ENCODE data around the gene CDKN2D.
"Not testable (repeated sequence)": the region's sequence is repeated elsewhere in the genome, so short reads cannot be mapped to it uniquely, and the experiment has no call there.

Gene CDKN2D

GRCh38 chr19:10551006-10551405 lies 17.8 kb downstream of the CDKN2D start:
- DNase-seq = not testable (repeated sequence)

- no peak for DNase-seq
These were observed 18.4 kb downstream of the CDKN2D start for GRCh38 chr19:10550336-10550735.

DNA sequence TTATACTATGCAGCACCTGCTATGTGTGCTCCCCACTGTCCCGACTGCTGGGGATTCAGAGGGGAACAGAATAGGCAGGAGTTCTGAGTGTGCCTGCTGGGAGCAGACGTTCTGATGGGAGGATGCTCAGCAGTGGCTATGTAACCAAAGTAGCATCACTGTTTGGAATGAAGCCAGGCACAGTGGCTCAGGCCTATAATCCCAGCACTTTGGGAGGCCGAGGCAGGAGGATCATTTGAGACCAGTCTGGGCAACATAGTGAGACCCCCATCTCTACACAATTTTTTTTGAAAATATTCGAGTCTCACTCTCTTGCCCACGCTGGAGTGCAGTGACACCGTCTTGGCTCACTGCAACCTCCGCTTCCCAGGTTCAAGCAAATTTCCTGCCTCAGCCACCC lies 19.0 kb downstream of the CDKN2D start:
- no peak for DNase-seq

DNA sequence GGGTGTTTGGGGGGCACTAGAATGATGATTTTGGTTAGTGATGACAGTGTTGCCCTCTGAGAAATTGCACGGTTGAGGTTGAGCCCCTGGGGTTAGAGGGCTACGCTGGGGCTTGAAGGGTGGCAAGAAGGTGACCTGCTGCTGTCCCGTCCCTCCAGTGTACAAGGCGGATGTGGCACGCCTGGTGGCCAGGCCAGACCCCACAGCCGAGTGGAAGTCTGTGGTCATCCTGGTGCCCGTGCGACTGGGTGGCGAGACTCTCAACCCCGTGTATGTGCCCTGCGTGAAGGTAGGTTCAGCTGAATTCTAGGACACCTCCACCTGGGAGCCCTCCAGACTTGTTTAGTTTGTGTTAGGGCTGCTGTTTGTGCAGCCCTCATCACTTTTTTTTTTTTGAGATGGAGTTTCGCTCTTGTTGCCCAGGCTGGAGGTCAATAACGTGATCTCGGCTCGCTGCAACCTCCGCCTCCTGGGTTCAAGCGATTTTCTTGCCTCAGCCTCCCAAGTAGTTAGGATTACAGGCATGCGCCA lies 20.0 kb downstream of the CDKN2D start:
- DNase-seq = no peak

- no peak for DNase-seq
These were observed 22.0 kb downstream of the CDKN2D start for GRCh38 chr19:10546817-10547216.

DNA sequence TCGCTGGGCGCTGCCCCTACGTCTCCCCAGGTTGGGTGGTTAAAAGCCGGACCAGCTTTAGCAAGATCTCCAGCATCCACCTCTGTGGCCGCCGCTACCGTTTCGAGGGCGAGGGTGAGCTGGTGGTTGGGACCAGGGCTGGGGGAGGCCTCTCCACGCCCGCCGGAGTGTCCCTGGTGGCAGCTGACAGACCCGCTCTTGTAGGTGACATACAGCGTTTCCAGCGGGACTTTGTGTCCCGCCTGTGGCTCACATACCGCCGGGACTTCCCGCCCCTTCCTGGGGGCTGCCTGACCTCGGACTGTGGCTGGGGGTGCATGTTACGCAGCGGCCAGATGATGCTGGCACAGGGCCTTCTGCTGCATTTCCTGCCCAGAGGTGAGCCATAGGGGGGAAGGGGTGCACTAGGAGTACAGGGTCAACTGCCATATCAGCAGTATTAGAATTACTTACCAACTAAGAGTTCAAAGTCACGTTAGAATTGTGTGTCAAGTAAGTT lies 24.0 kb downstream of the CDKN2D start:
- DNase-seq = no peak

- no peak for DNase-seq
These were observed 24.5 kb downstream of the CDKN2D start for GRCh38 chr19:10544242-10544752.

DNA sequence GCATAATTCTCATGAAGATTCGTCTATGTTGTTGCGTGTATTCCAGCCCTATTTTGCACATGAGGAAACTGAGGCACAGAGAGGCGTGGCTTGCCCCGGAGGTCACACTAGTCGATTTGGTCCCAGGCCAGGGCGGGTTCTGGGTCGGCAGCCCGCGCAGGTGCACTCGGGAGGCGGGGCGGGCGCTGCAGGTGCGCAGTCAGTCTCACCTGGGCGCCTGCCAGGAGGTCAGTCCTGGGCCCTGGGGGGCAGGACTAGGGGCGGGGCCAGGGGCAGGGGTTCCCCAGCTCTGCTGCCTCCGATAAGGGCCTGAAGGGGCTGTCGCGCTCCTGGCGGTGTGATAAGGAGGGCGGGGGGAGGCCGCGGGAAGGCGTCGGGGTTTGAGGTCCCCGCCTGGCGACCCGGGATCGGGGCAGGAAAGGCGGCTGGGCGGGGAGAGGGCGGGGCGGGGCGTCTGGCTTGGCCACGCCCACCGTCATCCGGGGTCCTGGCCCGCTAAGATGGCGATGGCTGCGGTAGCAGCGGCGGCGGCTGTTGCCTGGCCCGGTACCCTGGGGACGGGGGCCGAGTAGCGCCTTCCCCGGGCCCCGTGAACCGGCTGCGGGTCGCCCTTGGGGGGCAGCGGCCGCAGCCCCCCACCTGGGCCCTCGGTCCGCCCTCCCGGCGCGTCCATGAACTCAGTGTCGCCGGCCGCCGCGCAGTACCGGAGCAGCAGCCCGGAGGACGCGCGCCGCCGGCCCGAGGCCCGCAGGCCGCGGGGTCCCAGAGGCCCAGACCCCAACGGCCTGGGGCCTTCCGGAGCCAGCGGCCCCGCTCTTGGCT lies 25.1 kb downstream of the CDKN2D start, which contains the start of gene ATG4D:
TSS of gene ATG4D (plus strand) at position 485 of the 822 bp plus-strand sequence. CDS start at position 672, 187 bp downstream.
- DNase-seq = peak; percentile 83

- no peak for DNase-seq
These were observed 25.7 kb downstream of the CDKN2D start for GRCh38 chr19:10543059-10543419.

DNA sequence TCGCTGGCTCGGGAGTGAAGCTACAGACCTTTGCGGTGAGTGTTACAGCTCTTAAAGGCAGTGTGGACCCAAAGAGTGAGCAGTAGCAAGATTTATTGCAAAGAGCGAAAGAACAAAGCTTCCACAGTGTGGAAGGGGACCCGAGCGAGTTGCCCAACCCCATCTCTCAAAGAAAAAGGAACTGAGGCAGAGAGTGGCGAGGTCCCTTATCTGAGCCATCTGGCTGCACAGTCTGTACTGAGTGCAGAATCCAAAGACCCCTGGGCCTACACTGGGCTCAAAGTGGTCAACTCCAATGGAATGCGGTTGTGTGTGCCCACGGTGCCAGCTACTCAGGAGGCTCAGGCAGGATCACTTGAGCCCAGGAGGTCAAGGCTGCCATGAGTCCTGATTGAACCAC lies 29.8 kb downstream of the CDKN2D start:
- not testable (repeated sequence) for DNase-seq

GRCh38 chr19:10538204-10538983 lies 30.4 kb downstream of the CDKN2D start:
- DNase-seq = no peak

- no peak for DNase-seq
These were observed 31.1 kb downstream of the CDKN2D start for GRCh38 chr19:10537668-10538067.

DNA sequence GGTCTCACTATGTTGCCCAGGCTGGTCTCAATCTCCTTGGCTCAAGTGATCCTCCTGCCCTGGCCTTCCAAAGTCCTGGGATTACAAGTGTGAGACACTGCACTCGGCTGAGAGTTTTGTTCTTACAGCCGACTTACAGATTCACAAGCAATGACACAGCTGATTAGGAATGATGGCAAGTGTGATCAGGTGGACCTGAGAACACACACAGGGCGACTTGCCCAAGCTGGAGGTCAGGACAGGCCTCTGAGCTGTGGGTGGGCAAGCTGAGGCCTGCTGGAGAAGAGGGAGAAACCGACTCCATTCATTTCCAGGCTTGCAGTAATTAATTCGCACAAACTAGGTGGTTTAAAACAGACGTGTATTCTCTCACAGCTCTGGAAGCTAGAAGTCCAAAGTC lies 33.2 kb downstream of the CDKN2D start:
- no peak for DNase-seq

DNA sequence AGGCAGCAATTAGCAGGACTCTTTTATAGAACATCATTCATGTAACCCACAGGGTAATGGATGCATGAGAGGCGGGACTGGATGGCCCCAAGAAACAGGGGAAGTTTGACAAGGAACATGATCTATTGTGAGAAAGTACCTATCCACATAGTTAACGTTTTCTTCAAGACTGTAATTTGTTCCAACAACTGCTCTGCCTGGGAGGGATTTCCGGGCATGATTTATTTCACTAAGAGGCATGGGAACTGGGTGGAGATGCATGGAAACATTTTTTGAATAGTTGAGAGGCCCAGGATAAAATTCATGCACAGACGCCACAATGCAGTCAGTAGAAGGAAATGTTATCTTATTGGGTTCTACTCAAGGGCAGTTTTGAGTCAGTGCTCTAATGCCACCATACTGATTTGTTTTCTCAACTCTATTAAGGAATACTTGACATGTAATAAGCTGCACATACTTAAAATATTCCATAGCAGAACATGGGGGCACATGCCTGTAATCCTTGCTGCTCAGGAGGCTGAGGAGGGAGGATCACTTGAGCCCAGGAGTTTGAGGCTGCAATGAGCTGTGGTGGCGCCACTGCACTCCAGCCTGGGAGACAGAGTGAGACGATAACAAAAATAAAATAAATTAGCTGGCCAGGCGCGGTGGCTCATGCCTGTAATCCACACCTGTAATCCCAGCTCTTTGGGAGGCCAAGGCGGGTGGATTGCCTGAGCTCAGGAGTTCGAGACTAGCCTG lies 35.0 kb downstream of the CDKN2D start:
- no peak for DNase-seq

- no peak for DNase-seq
These were observed 36.3 kb downstream of the CDKN2D start for GRCh38 chr19:10532457-10532856.

- DNase-seq = not testable (repeated sequence)
These were observed 41.9 kb downstream of the CDKN2D start for GRCh38 chr19:10526887-10527286.

DNA sequence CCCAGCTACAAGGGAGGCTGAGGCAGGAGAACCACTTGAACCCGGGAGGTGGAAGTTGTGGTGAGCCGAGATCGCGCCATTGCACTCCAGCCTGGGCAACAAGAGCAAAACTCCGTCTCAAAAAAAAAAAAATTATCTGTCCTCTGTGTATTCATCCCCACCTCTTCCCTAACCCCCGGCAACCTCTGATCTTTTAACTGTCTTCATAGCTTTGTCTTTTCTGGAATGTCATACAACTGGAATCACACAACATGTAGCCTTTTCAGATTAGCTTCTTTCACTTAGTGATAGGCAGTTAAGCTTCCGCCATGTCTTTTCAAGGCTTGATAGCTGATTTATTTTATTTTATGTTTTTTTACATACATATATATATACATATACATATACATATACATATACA lies 43.1 kb downstream of the CDKN2D start:
- no peak for DNase-seq

- DNase-seq = peak; percentile 24
These were observed 45.6 kb downstream of the CDKN2D start for GRCh38 chr19:10523135-10523636.

- DNase-seq = no peak
These were observed 47.2 kb downstream of the CDKN2D start for GRCh38 chr19:10521461-10522171.

GRCh38 chr19:10520652-10521318 lies 48.0 kb downstream of the CDKN2D start:
- DNase-seq = no peak

DNA sequence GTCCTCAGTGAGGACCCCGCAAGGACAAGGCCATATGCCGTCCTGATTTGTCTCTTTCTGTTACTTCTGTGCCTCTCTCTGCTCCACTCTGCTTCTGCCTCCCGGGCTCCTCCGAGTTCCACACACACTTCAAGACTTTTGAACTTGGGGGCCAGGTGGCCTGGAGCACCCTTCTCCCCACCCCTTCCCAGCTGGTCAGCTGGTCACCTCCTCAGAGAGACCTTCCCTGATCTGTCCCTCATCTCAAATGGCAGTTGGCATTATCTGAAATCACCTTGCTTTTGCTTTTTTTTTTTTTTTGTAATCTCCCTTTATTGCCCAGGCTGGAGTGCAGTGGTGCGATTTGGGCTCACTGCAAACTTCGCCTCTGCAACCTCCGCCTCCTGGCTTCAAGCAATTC lies 49.4 kb downstream of the CDKN2D start:
- DNase-seq = no peak

Data from CD4-positive, alpha-beta T cell treated with Interleukin-15 for 1 hour (primary cell).